H9 (cell line): Measurements from ENCODE around the gene TMEM245. TPM values are rescaled to one million over a fixed set of nuclear protein-coding genes. Genes with fewer than 3 reads are reported as not detected.

Experiments used
- DNase-seq: peaks from one replicate; pipeline ENCODE4 v3.0.0-alpha.2; 2017
- H2AFZ ChIP-seq: one replicate; pipeline ENCODE4 v1.6.1; 2013; ENCODE audit warnings: mild to moderate bottlenecking, low read length, control low read depth, moderate library complexity
- H2AK5ac ChIP-seq: 2 replicates; pipeline ENCODE4 v1.6.1; 2013; ENCODE audit warnings: low read length, control low read depth, mixed read lengths; ENCODE audit not compliant: insufficient read length
- H2BK120ac ChIP-seq: one replicate; pipeline ENCODE4 v1.6.1; 2013; ENCODE audit warnings: low read depth, mild to moderate bottlenecking, low read length, control low read depth, inconsistent platforms; ENCODE audit not compliant: poor library complexity, severe bottlenecking
- H2BK12ac ChIP-seq: 2 replicates; pipeline ENCODE4 v1.6.1; 2013; ENCODE audit warnings: low read length, control low read depth, mixed read lengths, low read depth; ENCODE audit not compliant: insufficient read length
- H2BK15ac ChIP-seq: 2 replicates; pipeline ENCODE4 v1.6.1; 2013; ENCODE audit warnings: low read depth, low read length, control low read depth
- H2BK20ac ChIP-seq: one replicate; pipeline ENCODE4 v1.6.1; 2013; ENCODE audit warnings: low read depth, mild to moderate bottlenecking, low read length, control low read depth, inconsistent platforms; ENCODE audit not compliant: poor library complexity, severe bottlenecking
- H2BK5ac ChIP-seq: 2 replicates; pipeline ENCODE4 v1.6.1; 2013; ENCODE audit warnings: low read length, control low read depth, mixed read lengths; ENCODE audit not compliant: insufficient read length
- H3K14ac ChIP-seq: 2 replicates; pipeline ENCODE4 v1.6.1; 2013; ENCODE audit warnings: low read length, control low read depth; ENCODE audit not compliant: insufficient read depth
- H3K18ac ChIP-seq: 2 replicates; pipeline ENCODE4 v1.6.1; 2013; ENCODE audit warnings: low read depth, mild to moderate bottlenecking, mixed read lengths, low read length, control low read depth; ENCODE audit not compliant: insufficient read length
- H3K23ac ChIP-seq: 2 replicates; pipeline ENCODE4 v1.6.1; 2013; ENCODE audit warnings: low read length, control low read depth, mixed read lengths, low read depth; ENCODE audit not compliant: insufficient read length
- H3K23me2 ChIP-seq: 2 replicates; pipeline ENCODE4 v1.6.1; 2013; ENCODE audit warnings: low read depth, mild to moderate bottlenecking, mixed read lengths, low read length, control low read depth; ENCODE audit not compliant: insufficient read length, poor library complexity, severe bottlenecking
- H3K27ac ChIP-seq: 2 replicates; pipeline ENCODE4 v1.5.1; 2013; ENCODE audit warnings: low read length, control low read depth, mixed read lengths, low read depth; ENCODE audit not compliant: insufficient read length
- H3K27me3 ChIP-seq: 2 replicates; pipeline ENCODE4 v1.6.1; 2013; ENCODE audit warnings: low read length, control low read depth, inconsistent platforms; ENCODE audit not compliant: insufficient read depth
- H3K4ac ChIP-seq: 2 replicates; pipeline ENCODE4 v1.6.1; 2013; ENCODE audit warnings: low read depth, mild to moderate bottlenecking, control low read depth, inconsistent platforms, low read length, moderate library complexity
- H3K4me1 ChIP-seq: 2 replicates; pipeline ENCODE4 v1.6.1; 2013; ENCODE audit warnings: low read length, control low read depth, inconsistent platforms; ENCODE audit not compliant: insufficient read depth
- H3K4me2 ChIP-seq: 2 replicates; pipeline ENCODE4 v1.6.1; 2013; ENCODE audit warnings: low read length, control low read depth, mixed read lengths; ENCODE audit not compliant: insufficient read length, insufficient read depth
- H3K56ac ChIP-seq: 2 replicates; pipeline ENCODE4 v1.6.1; 2013; ENCODE audit warnings: low read depth, mild to moderate bottlenecking, mixed read lengths, low read length, control low read depth; ENCODE audit not compliant: insufficient read length
- H3K79me1 ChIP-seq: 2 replicates; pipeline ENCODE4 v1.6.1; 2013; ENCODE audit warnings: low read depth, mild to moderate bottlenecking, moderate library complexity, low read length, control low read depth, inconsistent platforms; ENCODE audit not compliant: insufficient read depth, poor library complexity, severe bottlenecking
- H3K79me2 ChIP-seq: 2 replicates; pipeline ENCODE4 v1.6.1; 2013; ENCODE audit warnings: low read length, control low read depth, inconsistent platforms; ENCODE audit not compliant: insufficient read depth
- H3K9ac ChIP-seq: 2 replicates; pipeline ENCODE4 v1.6.1; 2013; ENCODE audit warnings: low read length, control low read depth, mixed read lengths; ENCODE audit not compliant: insufficient read length; ENCODE audit errors: extremely low read depth
- H3K9me3 ChIP-seq: one replicate; pipeline ENCODE4 v1.6.1; 2013; ENCODE audit warnings: low read depth, low read length, inconsistent platforms; ENCODE audit not compliant: control insufficient read depth
- H3T11ph ChIP-seq: one replicate; pipeline ENCODE4 v1.6.1; 2013; ENCODE audit warnings: mild to moderate bottlenecking, low read length, control low read depth, inconsistent platforms
- H4K20me1 ChIP-seq: one replicate; pipeline ENCODE4 v1.6.1; 2013; ENCODE audit not compliant: control insufficient read depth, insufficient read length, insufficient read depth
- H4K5ac ChIP-seq: 2 replicates; pipeline ENCODE4 v1.6.1; 2013; ENCODE audit warnings: low read depth, mild to moderate bottlenecking, mixed read lengths, low read length, control low read depth; ENCODE audit not compliant: insufficient read length
- H4K8ac ChIP-seq: replicated peaks from 2 replicates; pipeline ENCODE4 v1.6.1; 2013; ENCODE audit warnings: low read length, control low read depth, mixed read lengths, low read depth; ENCODE audit not compliant: insufficient read length
- H4K91ac ChIP-seq: 2 replicates; pipeline ENCODE4 v1.6.1; 2013; ENCODE audit warnings: low read depth, mild to moderate bottlenecking, moderate library complexity, mixed read lengths, low read length, control low read depth; ENCODE audit not compliant: insufficient read length
- H3K27ac Mint-ChIP-seq, 3 experiments: 2 replicates in 2 of 3; 3 replicates in 1 of 3; pipeline ENCODE4 v1.8.0; 2020 to 2021; ENCODE audit warnings: mixed read lengths in 3 of 3, mild to moderate bottlenecking in 1 of 3, moderate library complexity in 1 of 3
- H3K27me3 Mint-ChIP-seq: 2 replicates; pipeline ENCODE4 v1.8.0; 2021; ENCODE audit warnings: low read depth, mild to moderate bottlenecking, moderate library complexity, mixed read lengths
- H3K36me3 Mint-ChIP-seq, 3 experiments: 2 replicates in 2 of 3; 3 replicates in 1 of 3; pipeline ENCODE4 v1.8.0; 2020 to 2021; ENCODE audit warnings: low read depth in 3 of 3, mixed read lengths in 3 of 3; ENCODE audit not compliant: insufficient read depth in 1 of 3
- H3K4me1 Mint-ChIP-seq, 2 experiments: 2 replicates each; pipeline ENCODE4 v1.8.0; 2020; ENCODE audit warnings: mixed read lengths in 2 of 2
- H3K4me3 Mint-ChIP-seq, 2 experiments: 2 replicates in 1 of 2; 3 replicates in 1 of 2; pipeline ENCODE4 v1.8.0; 2020 to 2021; ENCODE audit warnings: mild to moderate bottlenecking in 2 of 2, mixed read lengths in 2 of 2, moderate library complexity in 1 of 2
- H3K9me3 Mint-ChIP-seq, 2 experiments: 2 replicates in 1 of 2; 3 replicates in 1 of 2; pipeline ENCODE4 v1.8.0; 2020; ENCODE audit warnings: mild to moderate bottlenecking in 2 of 2, mixed read lengths in 2 of 2, moderate library complexity in 1 of 2
- CTCF ChIP-seq: fragments of 200-600 bp; sonication (generic); conservative IDR thresholded peaks from 3 replicates; pipeline ENCODE4 v1.8.0; 2021; ENCODE audit warnings: antibody characterized with exemption, mild to moderate bottlenecking
- WGBS: extraction: QIAGEN DNeasy Blood & Tissue Kit; methylation state at CpG from one replicate; pipeline ENCODE4 v1.1.7; 2013; ENCODE audit warnings: missing lambda C conversion rate, low lambda C conversion rate, mixed read lengths; ENCODE audit not compliant: insufficient read length; ENCODE audit errors: extremely low coverage; 5-methylcytosine and 5-hydroxymethylcytosine counted together
- total RNA-seq: library from RNA; stranded (reverse); gene quantifications from 2 replicates; pipeline ENCODE4 v1.2.1, GENCODE V29; 2021

TMEM245 gene
- total RNA-seq, 1 experiment from 2014 or later: 37.9 TPM

GRCh38 chr9:109101202-109101595 lies 18.5 kb downstream of the TMEM245 start:
- Histone ChIP-seq H2BK15ac (no peak overlapping the region), H3K4me2 (no peak overlapping the region), H3K27ac (no peak overlapping the region), H2AFZ (no peak overlapping the region), H4K91ac (no peak overlapping the region), H2BK12ac (no peak overlapping the region), H3K4me1 (peaks cover 12% of the 10 kb centered on the region; the same call in 1 of the 2 replicates), H3K79me2 (peaks cover 12% of the 10 kb centered on the region; the same call in 1 of the 2 replicates), H3K56ac (no peak overlapping the region), H4K5ac (no peak overlapping the region), H2BK5ac (no peak overlapping the region), H4K20me1 (no peaks in the 10 kb centered on the region), H2BK120ac (no peak overlapping the region), H3K79me1 (peaks cover 4% of the 10 kb centered on the region), H3K9me3 (no peaks in the 10 kb centered on the region), H3K27me3 (no peaks in the 10 kb centered on the region), H3K18ac (no peak overlapping the region), H3K14ac (no peak overlapping the region), H3K23ac (no peak overlapping the region), H2AK5ac (no peak overlapping the region), H3K9ac (no peak overlapping the region), H4K8ac (no peak overlapping the region), H3K23me2 (no peaks in the 10 kb centered on the region), H3K4ac (no peak overlapping the region), H2BK20ac (no peak overlapping the region), H3T11ph (no peak overlapping the region)
- Mint-ChIP-seq H3K36me3 (peaks cover 25 to 37% (median 30%) of the 10 kb centered on the region in 3 experiments), H3K4me1 (peaks cover 22 to 31% of the 10 kb centered on the region in 2 experiments), H3K27ac (peak overlapping the region in 1 of 3 experiments; percentile 17; a peak in 1 of 7 replicates), H3K4me3 (no peak overlapping the region), H3K27me3 (no peaks in the 10 kb centered on the region), H3K9me3 (no peaks in the 10 kb centered on the region; a peak in 1 of 5 replicates)
- no peak for TF ChIP-seq CTCF
- WGBS: no CpG with 5 or more reads among the region's 3 CpGs
- DNase-seq: no peak
